GM19025 (cell line): ENCODE measurements around the gene PADI1.

Source experiments
- ATAC-seq: cut with Tn5 transposase; IDR thresholded peaks from one replicate; pipeline ENCODE4 v1.9.1; 2021; ENCODE audit warnings: mild to moderate bottlenecking, low read depth, moderate library complexity; ENCODE audit not compliant: unreplicated experiment

PADI1 gene

DNA sequence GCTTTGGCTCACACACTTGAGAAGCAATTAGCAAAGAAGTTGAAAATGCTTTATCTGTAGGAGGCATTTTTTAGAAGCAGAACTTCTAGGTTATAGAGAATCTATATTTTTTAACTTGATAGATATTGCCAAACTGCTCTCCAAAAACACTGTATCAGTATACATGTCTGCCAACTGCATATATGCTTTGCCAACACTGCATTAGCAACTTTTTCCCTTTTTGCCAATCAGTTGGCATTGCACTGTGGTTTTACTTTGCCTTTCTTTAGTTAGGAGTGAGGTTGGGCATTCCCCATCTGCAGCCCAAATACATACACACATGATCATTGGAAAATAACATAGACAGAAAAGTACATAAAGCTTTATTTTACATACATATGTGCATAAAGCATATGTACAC lies 59.0 kb downstream of the PADI1 start:
- ATAC-seq: no peak

GRCh38 chr1:17264470-17264869 lies 59.5 kb downstream of the PADI1 start:
- ATAC-seq: no peak

GRCh38 chr1:17265162-17265561 lies 60.2 kb downstream of the PADI1 start:
- no peak for ATAC-seq

- ATAC-seq: no peak
These were observed 61.0 kb downstream of the PADI1 start for GRCh38 chr1:17265950-17266349.

DNA sequence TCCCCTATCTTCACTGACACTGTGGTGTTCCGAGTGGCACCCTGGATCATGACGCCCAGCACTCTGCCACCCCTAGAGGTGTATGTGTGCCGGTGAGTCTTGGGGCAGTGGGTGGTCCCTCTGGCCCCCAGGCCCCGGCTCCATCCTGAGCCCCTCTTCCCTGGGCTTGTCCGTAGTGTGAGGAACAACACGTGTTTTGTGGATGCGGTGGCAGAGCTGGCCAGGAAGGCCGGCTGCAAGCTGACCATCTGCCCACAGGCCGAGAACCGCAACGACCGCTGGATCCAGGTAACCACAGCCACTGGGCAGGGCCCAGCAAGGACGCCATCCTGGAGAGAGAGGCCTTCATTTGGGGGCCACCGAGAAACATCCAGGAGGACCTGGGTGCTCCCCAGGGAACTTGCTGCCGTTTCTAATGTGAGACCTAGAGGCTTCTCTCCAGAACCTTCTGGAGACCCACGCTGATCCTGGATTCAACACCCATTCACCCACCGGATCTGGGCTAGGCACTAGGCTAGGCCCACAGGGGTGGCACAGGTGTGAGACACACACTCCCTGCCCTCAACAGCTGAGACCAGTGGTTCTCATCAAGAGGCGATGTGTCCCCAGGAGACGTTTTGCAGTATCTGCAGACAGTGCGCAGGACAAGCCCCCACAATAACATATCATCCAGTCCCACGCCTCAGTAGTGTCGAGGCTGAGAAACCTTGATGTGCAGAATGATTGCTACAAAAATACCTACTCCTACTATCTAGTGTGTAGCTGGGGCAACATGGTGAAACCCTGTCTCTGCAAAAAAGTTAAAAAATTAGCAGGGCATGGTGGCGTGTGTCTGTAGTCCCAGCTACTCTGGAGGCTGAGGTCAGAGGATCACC lies 66.2 kb downstream of the PADI1 start:
- no peak for ATAC-seq

DNA sequence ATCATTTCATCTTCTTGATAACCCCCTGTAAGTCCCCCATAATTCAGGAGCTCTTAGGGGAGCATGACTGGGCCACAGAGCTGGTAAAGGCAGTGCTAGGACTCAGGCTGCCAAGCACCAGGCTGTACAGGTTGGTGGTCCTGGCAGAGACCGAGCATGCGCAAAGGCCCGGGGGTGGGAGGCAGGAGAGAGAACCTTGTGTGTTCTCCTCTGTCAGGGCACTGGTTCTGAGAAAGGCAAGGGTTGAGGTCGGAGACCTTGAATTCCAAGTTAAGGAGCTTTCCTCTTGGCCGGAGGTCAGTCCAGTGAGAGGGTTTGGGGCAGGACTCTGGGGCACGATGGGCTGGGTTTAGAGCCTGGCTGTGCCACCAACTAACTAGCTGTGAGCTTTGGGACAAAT lies 67.1 kb downstream of the PADI1 start:
- ATAC-seq: no peak

GRCh38 chr1:17272646-17273045 lies 67.7 kb downstream of the PADI1 start:
- no peak for ATAC-seq

DNA sequence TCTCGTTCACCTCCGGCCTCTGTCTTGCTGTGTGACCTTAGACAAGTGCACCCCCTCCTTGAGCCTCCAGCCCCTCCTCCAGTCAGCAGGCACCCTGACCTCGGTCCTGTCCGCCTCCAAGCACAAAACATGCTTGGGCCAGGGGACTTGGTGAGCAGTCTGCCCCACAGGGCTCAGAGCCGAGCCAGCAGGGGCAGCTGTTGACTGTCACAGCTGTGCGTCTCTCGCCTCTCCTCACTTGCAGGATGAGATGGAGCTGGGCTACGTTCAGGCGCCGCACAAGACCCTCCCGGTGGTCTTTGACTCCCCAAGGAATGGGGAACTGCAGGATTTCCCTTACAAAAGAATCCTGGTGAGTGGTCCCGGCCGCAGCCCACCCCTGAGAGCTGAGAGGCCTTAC lies 68.2 kb downstream of the PADI1 start:
- ATAC-seq: no peak

GRCh38 chr1:17274186-17275170 lies 69.5 kb downstream of the PADI1 start:
- ATAC-seq: no peak

GRCh38 chr1:17276568-17276967 lies 71.6 kb downstream of the PADI1 start:
- no peak for ATAC-seq

DNA sequence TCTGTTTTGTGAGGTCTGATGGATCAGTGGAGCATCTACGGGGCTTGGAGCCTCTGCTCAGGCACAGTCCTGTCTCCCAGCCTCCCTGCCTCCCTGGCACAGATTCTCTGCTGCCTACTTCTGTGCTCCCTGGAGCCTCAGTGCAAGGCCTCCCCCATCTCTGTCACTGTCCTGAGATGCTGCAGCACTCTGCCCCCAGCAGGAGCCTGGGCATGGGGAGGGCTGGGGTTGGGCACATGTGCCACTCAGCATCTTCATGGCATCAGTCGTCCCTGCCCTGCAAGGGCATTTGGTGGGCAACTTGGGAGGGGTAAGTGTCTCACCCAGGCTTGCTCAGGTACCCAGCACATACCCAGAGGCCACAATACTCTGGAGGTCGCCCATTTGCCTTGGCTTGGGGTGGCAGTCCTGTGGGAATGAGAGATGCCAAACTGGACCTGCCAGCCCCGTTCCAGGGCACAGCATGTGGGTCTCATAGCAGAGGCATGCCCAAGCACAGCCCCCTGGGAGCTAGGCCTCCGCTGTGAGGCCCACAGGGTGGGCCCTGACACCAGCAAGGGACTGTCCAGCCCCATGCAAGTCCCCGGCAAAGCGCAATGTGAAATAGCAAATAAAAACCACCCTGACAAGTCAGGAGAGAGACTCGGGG lies 72.7 kb downstream of the PADI1 start:
- no peak for ATAC-seq

GRCh38 chr1:17278996-17279830 lies 74.3 kb downstream of the PADI1 start:
- ATAC-seq: no peak

GRCh38 chr1:17280436-17280835 lies 75.5 kb downstream of the PADI1 start:
- ATAC-seq: no peak

DNA sequence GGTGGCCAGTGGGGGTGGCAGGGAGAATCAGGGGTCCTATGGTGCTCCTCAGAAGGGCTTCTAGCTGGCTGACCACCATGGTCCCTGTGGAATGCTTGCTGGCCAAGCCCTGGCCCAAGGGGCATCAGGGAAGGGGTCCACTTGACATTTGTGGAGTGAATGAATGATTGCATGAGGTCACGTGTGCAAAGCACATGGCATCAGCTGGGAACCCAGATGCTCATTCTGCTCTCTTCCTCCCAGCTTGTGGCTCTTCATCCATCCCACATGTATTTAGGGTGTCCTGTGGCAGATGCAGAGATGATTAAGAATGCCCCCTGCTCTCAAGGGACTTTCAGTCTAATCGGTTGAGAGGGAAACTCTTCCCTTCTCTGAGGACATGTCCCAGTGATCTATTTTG lies 76.0 kb downstream of the PADI1 start:
- ATAC-seq: no peak

GRCh38 chr1:17281775-17282181 lies 76.8 kb downstream of the PADI1 start:
- no peak for ATAC-seq

DNA sequence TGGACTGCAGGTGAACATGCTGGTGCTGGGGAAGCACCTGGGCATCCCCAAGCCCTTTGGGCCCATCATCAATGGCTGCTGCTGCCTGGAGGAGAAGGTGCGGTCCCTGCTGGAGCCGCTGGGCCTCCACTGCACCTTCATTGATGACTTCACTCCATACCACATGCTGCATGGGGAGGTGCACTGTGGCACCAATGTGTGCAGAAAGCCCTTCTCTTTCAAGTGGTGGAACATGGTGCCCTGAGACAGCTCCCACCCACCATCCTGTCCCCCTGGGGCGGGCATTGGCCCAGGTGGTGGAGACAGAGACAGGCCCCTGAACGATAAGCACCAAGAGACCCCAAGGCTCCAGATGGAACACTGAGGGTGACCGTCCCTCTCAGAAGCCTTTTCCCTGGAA lies 77.9 kb downstream of the PADI1 start:
- no peak for ATAC-seq

- no peak for ATAC-seq
These were observed 81.7 kb downstream of the PADI1 start for GRCh38 chr1:17286646-17287045.

DNA sequence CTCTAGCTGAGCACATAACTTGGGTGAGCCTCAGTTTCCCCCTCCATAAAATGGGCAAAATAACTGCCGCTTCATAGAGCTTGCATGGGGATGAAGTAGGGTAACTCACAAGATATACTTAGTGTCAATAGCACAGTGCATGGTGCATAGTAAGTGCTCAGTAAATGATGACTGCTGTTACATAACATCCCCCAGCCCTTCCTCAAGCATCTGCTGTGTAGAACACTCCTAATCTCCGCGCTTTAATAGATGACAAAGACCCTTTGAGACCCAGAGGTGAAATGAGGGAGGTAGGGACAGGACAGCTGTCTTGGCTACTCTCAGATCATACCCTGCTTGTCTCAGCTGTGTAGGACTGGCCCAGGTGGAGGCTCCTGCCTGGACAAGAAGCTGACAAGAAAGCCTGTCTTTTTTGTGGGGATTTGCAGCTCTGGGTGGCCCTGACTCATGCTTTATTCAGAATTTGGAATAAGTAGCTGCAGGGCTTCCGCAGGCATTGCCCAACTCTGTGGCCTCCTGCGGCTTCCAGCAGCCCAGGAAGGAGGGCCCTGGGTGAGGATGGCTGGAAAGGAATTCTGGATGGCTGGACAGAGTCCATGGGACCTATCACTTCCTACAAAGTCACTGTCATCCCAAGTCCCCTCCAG lies 82.3 kb downstream of the PADI1 start:
- no peak for ATAC-seq

DNA sequence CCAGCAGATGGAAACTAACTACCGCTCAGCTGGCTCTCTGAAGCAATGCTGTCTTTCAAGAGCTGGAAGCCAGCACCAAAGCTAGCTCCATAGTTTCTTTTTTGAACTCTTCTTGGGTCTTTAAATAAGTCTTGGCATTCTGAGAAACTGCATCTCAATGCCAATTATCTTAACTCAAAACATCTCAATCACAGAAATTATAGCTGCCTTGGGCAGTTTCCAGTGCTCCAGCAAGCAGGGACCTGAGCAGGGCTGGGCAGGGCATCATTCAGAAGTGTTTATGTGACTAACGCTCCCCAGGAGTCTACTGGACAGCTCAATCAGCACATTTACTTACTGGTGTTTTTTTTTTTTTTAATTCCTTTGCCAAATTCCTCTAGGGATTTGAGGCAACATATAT lies 84.8 kb downstream of the PADI1 start:
- no peak for ATAC-seq

DNA sequence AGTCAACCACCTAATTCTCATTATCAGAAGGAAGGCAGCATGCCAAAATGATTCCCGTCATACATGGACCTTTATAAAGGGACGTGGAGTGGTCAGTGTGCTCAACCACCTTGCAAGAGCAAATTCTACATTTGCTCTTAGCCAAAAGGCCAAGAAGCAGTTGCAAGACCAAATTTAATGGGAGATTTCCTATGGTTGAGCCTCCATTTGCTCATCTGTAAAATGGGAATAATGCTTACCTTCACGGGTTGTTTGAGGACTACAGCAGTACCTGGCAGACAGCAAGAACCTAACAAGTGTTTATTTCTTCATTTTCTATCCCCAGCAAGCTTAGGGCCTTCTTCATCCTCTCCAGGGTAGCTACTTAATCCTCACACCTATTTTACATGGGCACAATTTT lies 85.6 kb downstream of the PADI1 start:
- no peak for ATAC-seq
